Measurements from ENCODE around the gene VSIR. TPM values are rescaled to one million over a fixed set of nuclear protein-coding genes. Genes with fewer than 3 reads are reported as not detected.

Gene VSIR
- total RNA-seq, 2 experiments from 2014 or later: 41.4 to 47.3 TPM

DNA sequence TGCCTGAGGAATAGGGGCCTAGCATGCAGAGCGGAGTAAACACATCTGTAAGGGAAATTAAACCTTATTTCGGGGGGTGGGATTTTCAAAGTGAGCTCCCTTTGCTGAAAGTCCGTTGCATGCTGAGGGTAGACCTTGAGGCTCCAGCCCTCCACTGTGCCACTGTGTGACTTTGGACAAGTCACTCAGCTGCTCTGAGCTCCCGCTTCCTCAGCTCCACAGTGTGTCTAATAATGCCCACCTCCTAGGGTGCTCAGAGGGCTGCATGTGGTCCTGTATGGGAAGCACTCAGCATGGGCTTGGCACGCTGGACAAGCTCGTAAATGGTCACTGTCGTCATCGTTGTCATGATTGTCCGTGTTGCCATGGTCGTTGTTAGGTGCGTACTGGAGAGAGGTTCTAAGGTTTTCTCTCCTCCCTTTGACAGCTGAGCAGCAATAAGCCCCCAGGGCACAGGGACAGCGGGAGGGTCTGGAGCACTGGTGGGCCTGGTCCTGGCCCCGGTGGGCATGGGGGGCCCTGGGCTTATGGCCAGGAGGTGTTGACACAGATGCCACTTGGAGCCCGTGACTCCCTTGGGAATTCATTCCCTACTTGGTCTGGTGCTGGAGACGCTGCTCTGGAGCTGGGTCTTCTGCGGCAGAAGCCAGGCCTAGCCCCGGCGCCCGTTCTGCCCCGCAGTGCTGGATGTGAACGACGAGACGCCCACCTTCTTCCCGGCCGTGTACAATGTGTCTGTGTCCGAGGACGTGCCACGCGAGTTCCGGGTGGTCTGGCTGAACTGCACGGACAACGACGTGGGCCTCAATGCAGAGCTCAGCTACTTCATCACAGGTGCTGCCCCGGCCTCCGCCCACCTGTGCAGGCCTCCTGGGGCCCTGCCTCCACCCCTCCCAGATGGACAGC, 66.9 kb downstream of the VSIR start:
- H3K27me3 Mint-ChIP-seq: no peaks in the 10 kb centered on the region
- no peak overlapping the region for H3K27ac Mint-ChIP-seq
- H3K4me3 Mint-ChIP-seq: no peak overlapping the region
- peaks cover 20% of the 10 kb centered on the region for H3K4me1 Mint-ChIP-seq
- H3K36me3 Mint-ChIP-seq: no peaks in the 10 kb centered on the region
- H3K9me3 Mint-ChIP-seq: no peaks in the 10 kb centered on the region
- no peak for DNase-seq

GRCh38 chr10:71705582-71705981, 67.7 kb downstream of the VSIR start:
- Mint-ChIP-seq H3K4me3 (no peak overlapping the region), H3K27me3 (no peaks in the 10 kb centered on the region), H3K36me3 (no peaks in the 10 kb centered on the region), H3K4me1 (peaks cover 17% of the 10 kb centered on the region), H3K9me3 (no peaks in the 10 kb centered on the region), H3K27ac (no peak overlapping the region)
- DNase-seq: no peak

DNA sequence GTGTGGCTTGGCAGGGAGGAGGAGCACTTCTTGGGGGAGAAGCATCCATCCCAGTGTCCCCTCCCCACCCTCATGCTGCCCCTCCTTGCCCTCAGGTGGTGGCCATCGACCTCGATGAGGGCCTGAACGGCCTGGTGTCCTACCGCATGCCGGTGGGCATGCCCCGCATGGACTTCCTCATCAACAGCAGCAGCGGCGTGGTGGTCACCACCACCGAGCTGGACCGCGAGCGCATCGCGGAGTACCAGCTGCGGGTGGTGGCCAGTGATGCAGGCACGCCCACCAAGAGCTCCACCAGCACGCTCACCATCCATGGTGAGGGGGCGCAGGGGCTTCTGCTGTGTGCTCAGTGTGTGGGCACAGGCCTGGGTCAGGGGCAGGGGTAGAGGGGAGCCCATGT, 68.5 kb downstream of the VSIR start:
- Mint-ChIP-seq H3K36me3 (no peaks in the 10 kb centered on the region), H3K9me3 (no peaks in the 10 kb centered on the region), H3K27me3 (no peaks in the 10 kb centered on the region), H3K4me3 (no peak overlapping the region), H3K27ac (no peak overlapping the region), H3K4me1 (peaks cover 15% of the 10 kb centered on the region)
- no peak for DNase-seq

GRCh38 chr10:71703577-71703976, 69.7 kb downstream of the VSIR start:
- Mint-ChIP-seq H3K27me3 (no peaks in the 10 kb centered on the region), H3K36me3 (no peaks in the 10 kb centered on the region), H3K4me3 (no peak overlapping the region), H3K9me3 (no peaks in the 10 kb centered on the region), H3K27ac (no peak overlapping the region), H3K4me1 (peaks cover 21% of the 10 kb centered on the region)
- DNase-seq: no peak

DNA sequence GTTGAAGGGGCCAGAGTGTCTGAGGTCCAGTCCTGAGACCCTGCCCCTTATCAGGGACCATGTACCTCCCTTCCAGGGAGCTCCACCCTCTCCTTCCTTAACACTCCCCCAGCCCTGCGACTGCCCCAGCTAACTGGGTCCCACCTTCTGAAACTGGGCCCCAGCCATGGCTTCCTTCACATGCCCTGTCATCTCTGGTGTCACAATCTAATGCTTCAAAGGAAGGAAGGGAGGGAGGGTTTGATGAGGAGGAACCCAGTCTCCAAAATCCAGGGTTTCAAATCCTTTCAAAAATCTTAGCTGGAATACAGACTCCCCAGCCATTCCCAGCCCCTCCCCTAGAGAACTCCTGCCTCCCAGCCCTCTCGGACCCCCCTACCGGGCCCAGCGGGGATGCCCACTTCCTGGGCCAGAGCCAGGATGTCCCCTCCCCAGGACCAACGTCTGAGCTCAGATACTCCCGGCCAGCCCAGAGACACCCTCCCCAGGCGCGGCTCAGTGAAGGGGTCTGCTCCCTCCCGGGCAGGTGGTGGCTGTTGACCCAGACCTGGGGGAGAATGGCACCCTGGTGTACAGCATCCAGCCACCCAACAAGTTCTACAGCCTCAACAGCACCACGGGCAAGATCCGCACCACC, 71.7 kb downstream of the VSIR start:
- DNase-seq: no peak
- H3K4me1 Mint-ChIP-seq: peaks cover 26% of the 10 kb centered on the region
- no peak overlapping the region for H3K27ac Mint-ChIP-seq
- no peaks in the 10 kb centered on the region for H3K9me3 Mint-ChIP-seq
- H3K4me3 Mint-ChIP-seq: no peak overlapping the region
- H3K36me3 Mint-ChIP-seq: no peaks in the 10 kb centered on the region
- no peaks in the 10 kb centered on the region for H3K27me3 Mint-ChIP-seq

DNA sequence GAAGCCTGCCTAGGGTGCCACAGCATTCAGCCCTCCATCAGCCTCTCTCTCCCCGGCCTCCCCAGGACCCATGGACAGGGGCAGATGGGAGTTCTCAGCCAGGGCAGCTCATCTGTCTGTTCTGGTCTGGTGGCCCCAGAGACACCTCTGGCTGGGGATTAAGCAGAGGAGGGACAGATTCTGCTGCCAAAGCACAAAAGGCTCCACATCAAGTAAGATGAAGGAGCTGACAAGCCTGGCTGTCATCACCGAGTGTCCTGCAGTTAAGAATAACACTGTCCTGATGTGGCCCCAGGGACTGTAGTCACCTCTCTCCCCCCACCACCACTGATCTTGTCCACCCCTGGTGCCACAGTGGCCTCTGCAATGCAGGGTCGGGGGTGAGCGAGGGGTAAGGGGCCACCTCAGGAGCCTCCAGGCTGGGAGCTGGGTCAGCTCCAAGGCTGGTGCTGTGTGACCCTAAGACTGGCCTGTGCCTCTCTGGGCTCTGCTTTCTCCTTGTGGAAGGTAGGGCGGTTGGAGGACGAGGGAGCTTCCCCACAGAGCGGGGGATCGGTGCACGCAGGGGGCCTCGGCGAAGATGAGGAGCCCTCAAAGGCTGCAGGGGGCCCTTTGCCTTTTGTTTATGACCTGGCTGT, 72.5 kb downstream of the VSIR start:
- Mint-ChIP-seq H3K36me3 (no peaks in the 10 kb centered on the region), H3K27ac (no peak overlapping the region), H3K4me1 (peaks cover 27% of the 10 kb centered on the region), H3K27me3 (no peaks in the 10 kb centered on the region), H3K4me3 (no peak overlapping the region), H3K9me3 (no peaks in the 10 kb centered on the region)
- DNase-seq: no peak

- Mint-ChIP-seq H3K4me3 (no peak overlapping the region), H3K36me3 (no peaks in the 10 kb centered on the region), H3K9me3 (no peaks in the 10 kb centered on the region), H3K27ac (peak overlapping the region; percentile 66), H3K4me1 (peaks cover 44% of the 10 kb centered on the region), H3K27me3 (no peaks in the 10 kb centered on the region)
- DNase-seq: no peak
These were observed 74.6 kb downstream of the VSIR start for GRCh38 chr10:71698737-71699136.

DNA sequence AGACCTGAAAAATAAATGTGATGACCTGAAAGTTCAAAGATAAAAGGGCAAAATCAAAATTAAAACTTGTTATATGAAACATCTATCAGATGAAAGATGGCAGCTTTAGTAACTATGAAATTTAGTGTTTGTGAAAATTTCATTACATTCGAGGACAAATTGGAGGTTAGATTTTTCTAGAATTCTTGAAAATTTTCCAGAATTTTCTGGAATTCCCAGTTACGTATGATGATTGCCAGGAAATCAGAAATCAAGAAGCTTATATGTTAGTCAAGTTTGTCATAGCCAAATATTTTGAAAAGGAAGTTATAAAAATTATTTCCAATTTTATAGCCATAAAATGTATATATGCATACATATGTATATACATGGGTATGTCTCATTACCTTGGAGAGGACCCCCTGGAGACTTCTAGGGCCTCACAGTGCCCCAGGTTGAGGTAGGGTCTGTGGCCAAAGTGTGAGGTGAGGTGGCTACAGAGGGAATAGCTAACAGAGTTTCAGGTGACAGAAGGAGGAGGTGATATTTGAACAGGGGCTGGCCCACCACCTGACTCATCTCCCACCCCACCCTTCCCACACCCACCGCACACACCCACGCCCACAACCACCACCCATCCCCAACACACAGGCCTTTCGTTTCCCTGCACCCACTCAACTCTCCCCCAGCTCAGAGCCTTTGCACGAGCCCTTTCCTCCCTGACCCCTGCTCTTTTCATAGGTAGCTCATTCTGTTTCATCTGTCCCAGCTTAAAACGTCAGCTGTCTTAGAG, 75.2 kb downstream of the VSIR start:
- Mint-ChIP-seq H3K27me3 (no peaks in the 10 kb centered on the region), H3K4me1 (peaks cover 45% of the 10 kb centered on the region), H3K9me3 (no peaks in the 10 kb centered on the region), H3K4me3 (no peak overlapping the region), H3K27ac (peak overlapping the region; percentile 66), H3K36me3 (no peaks in the 10 kb centered on the region)
- peak; percentile 75 for DNase-seq

Other genes starting within 250 kb of the VSIR start
- gene C10orf105, start 53.7 kb downstream of the VSIR start, total RNA-seq: under 1 TPM; 0.24 to 0.41 TPM
- gene PSAP, start 77.7 kb upstream of the VSIR start, total RNA-seq: 10 to 100 TPM; 93.1 to 97.0 TPM
- gene CHST3, start 190.9 kb upstream of the VSIR start, total RNA-seq: under 1 TPM; 0.84 to 0.87 TPM